Cardiac fibroblast (primary cell): ENCODE results near the gene DIDO1.

Source experiments
- DNase-seq, 2 donors: peaks; one replicate each; pipeline versions ENCODE4 v3.0.0 to v3.0.0-alpha.2; 2010; ENCODE audit warnings: low read depth in 2 of 2
- H3K4me3 ChIP-seq, 2 donors: replicated peaks in 1 of 2; 1 replicate in 1 of 2; 2 replicates in 1 of 2; pipeline ENCODE4 v1.5.1; 2011; ENCODE audit warnings: low read depth in 2 of 2, low read length in 2 of 2, mild to moderate bottlenecking in 2 of 2, moderate library complexity in 1 of 2
- TF ChIP-seq, protein P1 (sequence below): IDR thresholded peaks from one replicate; pipeline ENCODE4 v1.5.1; 2011; ENCODE audit warnings: low read depth, mild to moderate bottlenecking, low read length, inconsistent platforms

DIDO1 gene

DNA sequence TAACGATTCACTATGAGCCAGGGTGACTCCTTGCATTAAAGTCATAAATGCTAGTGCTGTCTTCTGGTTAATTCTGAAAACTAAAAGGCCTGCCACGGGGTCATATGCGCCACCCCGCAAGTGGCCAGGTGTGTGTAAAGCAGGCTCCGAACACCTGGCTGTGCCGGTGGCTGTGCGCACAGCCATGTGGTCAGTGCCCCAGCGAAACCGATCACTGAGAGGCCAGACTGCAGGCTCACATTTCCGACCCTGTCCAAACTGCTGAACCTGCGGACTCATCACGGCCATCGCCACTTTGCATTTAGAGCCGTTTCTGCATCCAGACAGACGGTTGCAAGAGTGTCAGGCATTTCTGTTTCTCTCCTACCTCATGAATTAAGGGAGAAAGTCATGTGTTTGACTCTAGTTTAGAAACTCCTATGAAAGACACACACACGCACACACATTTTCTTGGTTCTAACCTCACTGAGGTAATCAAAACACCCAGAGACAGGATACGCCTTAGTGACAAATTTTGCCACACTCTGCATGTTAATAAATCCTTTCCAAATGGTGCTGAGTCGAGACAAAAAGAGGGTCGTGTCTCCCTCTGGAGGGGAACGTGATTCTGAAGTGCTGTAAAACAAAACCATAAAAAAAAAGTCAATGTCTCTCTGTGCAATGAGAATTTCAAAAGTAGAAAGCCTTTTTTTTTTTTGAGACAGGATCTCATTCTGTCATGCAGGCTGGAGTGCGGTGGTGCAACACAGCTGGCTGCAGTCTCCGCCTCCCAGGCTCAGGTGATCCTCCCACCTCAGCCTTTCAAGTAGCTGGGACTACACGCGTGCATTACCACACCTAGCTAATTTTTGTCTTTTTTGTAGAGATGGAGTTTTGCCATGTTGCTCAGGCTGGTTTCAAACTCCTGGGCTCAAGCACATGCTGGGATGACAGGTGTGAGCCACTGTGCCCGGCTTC, 33.7 kb downstream of the DIDO1 start:
- no peak for DNase-seq

GRCh38 chr20:62891111-62891510, 35.2 kb downstream of the DIDO1 start:
- no peak overlapping the region for H3K4me3 ChIP-seq
- TF ChIP-seq, protein P1, sequence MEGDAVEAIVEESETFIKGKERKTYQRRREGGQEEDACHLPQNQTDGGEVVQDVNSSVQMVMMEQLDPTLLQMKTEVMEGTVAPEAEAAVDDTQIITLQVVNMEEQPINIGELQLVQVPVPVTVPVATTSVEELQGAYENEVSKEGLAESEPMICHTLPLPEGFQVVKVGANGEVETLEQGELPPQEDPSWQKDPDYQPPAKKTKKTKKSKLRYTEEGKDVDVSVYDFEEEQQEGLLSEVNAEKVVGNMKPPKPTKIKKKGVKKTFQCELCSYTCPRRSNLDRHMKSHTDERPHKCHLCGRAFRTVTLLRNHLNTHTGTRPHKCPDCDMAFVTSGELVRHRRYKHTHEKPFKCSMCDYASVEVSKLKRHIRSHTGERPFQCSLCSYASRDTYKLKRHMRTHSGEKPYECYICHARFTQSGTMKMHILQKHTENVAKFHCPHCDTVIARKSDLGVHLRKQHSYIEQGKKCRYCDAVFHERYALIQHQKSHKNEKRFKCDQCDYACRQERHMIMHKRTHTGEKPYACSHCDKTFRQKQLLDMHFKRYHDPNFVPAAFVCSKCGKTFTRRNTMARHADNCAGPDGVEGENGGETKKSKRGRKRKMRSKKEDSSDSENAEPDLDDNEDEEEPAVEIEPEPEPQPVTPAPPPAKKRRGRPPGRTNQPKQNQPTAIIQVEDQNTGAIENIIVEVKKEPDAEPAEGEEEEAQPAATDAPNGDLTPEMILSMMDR, result no peak
- no peak for DNase-seq

More for the DNA sequence above, 33.7 kb downstream of the DIDO1 start:
- no peak overlapping the region for H3K4me3 ChIP-seq
- TF ChIP-seq, protein P1, result no peak

GRCh38 chr20:62890444-62890843, 35.9 kb downstream of the DIDO1 start:
- TF ChIP-seq, protein P1, result no peak
- H3K4me3 ChIP-seq, result no peak overlapping the region

GRCh38 chr20:62889871-62890270, 36.4 kb downstream of the DIDO1 start:
- TF ChIP-seq, protein P1, result no peak

More at GRCh38 chr20:62890444-62890843, 35.9 kb downstream of the DIDO1 start:
- DNase-seq, result no peak

DNA sequence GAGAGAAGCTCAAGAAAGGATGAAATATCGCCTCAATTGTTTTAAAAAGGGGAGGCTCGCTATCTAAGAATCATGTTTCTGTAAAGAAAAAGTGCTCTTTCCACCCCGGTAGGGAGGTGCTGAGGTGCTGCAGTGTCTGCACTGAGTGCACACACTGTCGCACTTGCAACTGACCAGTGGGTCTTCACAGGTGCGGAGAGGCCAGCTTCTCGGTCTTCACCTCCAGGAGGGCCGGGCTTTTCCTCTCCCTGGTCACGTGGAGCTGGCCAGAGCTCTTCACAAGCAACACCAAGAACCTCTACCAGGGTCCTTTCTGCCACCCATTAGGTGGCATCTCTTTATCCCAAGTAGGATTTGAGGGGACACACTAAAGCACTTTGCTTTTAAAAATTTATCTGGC, 36.9 kb downstream of the DIDO1 start:
- no peak for DNase-seq
- TF ChIP-seq, protein P1, result no peak
- no peak overlapping the region for H3K4me3 ChIP-seq

More at GRCh38 chr20:62889871-62890270, 36.4 kb downstream of the DIDO1 start:
- no peak overlapping the region for H3K4me3 ChIP-seq
- no peak for DNase-seq

DNA sequence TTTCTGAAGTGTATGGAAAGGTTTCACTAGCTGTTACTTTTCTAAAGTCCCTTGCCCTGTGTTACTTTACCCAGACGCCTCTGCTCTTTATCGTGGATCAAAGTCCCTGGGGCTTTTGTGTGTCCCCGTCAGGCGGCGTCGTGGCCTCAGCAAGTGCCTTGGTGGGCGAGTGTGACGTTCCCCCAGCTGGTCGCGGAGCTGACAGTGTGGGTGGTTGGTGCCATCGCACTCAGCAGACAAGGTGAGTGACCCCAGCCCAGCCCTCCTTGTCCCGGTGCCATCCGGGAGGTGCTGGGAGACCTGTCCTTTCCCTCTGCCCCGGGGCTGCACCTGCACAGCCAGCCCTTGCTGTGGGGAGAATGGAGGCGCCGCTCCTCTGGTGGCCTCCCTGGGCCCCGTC, 37.4 kb downstream of the DIDO1 start:
- H3K4me3 ChIP-seq, result no peak overlapping the region
- DNase-seq, result no peak
- TF ChIP-seq, protein P1, result no peak
